ENCODE data around the gene PAK6. TPM values are rescaled to one million over a fixed set of nuclear protein-coding genes. Genes with fewer than 3 reads are reported as not detected.

Gene PAK6
- total RNA-seq = under 1 TPM; 0.28 to 0.84 (median 0.76) TPM

DNA sequence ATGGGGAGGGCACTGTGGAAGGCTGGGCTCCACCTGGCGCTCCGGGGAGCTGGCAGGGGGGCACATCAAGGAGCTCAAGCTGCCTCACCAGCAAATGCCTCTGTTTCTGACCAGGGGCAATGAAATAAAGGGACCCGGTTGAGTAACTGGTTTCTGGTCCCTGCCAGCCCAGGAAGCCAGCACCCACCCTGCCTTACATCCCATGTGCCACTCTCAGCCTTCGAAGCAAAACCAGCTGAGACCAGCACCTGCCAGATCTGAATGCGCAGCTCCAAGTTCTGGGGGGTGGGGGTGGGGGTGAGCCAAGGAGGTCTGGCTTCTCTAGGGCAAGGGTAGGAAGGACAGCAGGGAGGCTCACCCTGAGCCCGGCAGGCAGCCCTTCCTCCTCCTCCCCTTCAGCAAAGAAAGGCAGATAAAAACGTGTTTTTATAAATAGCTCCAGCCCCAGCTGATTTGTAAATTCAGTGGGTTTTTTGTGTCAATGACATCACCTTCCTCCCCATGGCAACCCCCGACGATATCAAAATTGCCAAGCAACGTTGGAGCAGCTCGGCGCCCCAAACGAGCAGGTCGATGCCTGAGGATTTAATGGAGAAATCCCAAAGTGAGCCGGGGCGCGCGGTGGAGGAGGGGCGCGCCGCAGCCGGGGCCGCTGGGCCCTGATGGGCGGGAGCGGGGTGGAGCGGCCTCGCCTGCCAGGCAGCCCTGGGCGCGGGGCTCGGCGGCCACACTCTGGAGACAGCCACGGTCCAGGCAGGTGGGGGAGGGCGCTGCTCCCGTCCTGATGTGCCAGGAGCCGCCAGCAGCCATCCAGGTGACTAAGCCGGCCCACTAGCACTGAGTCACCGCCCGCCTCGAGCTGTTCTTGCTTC lies at the start of gene PAK6:
Gene PAK6, plus strand, starts transcription at position 532 of the 872 bp plus-strand sequence. CDS start 25,723 bp downstream, outside the sequence.
- ATAC-seq = peak; percentile 84
- DNase-seq = peak; percentile 24
- Mint-ChIP-seq H3K36me3 (ENCODE audit: insufficient read depth) (no peaks in the 10 kb centered on the region), H3K27me3 (ENCODE audit: low read depth) (peaks cover 26% of the 10 kb centered on the region), H3K4me3 (no peak within 1 kb of the TSS), H3K9me3 (no peaks in the 10 kb centered on the region), H3K4me1 (ENCODE audit: low read depth) (peaks cover 10% of the 10 kb centered on the region)

- Mint-ChIP-seq H3K4me3 (no peak overlapping the region), H3K9me3 (no peaks in the 10 kb centered on the region), H3K4me1 (ENCODE audit: low read depth) (no peaks in the 10 kb centered on the region), H3K36me3 (ENCODE audit: insufficient read depth) (no peaks in the 10 kb centered on the region), H3K27me3 (ENCODE audit: low read depth) (no peaks in the 10 kb centered on the region)
- ATAC-seq (no peak), DNase-seq (no peak)
Measured at GRCh38 chr15:40190591-40190990, 48.3 kb upstream of the PAK6 start.

GRCh38 chr15:40192942-40193341 lies 45.9 kb upstream of the PAK6 start:
- Mint-ChIP-seq H3K4me1 (ENCODE audit: low read depth) (peaks cover 12% of the 10 kb centered on the region), H3K27me3 (ENCODE audit: low read depth) (no peaks in the 10 kb centered on the region), H3K4me3 (no peak overlapping the region), H3K9me3 (no peaks in the 10 kb centered on the region), H3K36me3 (ENCODE audit: insufficient read depth) (no peaks in the 10 kb centered on the region)
- no peak for ATAC-seq
- no peak for DNase-seq

GRCh38 chr15:40197434-40197833 lies 41.4 kb upstream of the PAK6 start:
- Mint-ChIP-seq H3K36me3 (ENCODE audit: insufficient read depth) (no peaks in the 10 kb centered on the region), H3K4me1 (ENCODE audit: low read depth) (peaks cover 24% of the 10 kb centered on the region), H3K9me3 (no peaks in the 10 kb centered on the region), H3K4me3 (no peak overlapping the region), H3K27me3 (ENCODE audit: low read depth) (no peaks in the 10 kb centered on the region)
- ATAC-seq (no peak), DNase-seq (no peak)

DNA sequence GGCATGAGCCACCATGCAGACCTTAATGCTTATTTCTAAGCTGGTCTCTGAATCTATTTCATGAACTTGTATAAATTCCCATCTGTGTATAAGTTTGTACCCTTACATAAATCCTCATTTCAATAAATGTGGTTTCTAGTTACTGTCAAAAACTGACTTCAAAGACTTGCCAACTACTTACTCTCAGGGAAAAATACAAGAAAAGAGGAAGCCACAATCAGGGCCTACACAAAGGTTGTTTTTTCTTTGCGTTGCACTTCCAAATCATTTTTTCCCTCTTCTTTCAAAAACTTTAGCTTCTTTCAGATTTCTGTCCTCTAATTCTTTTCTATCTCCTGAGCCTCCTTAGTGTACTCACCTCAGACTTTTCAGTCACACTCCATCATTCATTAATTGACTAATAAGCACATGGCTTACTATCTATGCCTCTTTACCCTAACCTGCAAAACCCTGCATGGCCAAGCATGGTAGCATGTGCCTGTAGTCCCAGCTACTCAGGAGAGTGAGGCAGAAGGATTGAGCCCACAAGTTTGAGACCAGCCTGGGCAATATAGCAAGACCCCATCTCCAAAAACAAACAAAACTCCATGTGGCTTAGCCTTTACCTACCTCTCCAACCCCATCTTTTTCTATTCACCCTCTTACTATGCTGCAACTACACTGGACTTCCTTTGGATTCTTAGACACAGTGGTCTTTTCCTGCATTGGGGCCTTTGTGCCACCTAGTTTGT lies 40.3 kb upstream of the PAK6 start:
- peaks cover 24% of the 10 kb centered on the region for H3K4me1 Mint-ChIP-seq (ENCODE audit: low read depth)
- no peaks in the 10 kb centered on the region for H3K27me3 Mint-ChIP-seq (ENCODE audit: low read depth)
- H3K9me3 Mint-ChIP-seq = no peaks in the 10 kb centered on the region
- no peaks in the 10 kb centered on the region for H3K36me3 Mint-ChIP-seq (ENCODE audit: insufficient read depth)
- no peak overlapping the region for H3K4me3 Mint-ChIP-seq
- no peak for DNase-seq
- ATAC-seq = no peak

DNA sequence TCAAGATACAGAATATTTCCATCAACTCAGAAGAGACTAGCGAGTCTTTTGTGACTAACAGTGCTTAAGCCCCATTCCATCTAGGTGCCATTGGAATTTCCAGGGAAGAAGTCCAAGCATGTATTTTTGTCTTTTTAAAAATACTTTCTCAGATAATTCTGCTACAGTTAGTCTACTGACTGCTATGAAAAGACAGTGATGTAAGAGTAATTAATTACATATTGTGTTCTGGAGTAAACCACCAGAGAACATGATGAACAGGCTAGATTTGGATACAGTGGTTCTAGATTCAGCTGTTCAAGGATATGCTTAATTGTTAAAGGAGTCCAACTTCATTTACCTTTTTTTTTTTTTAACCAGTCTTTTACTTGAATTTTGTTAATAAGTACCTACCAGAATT lies 34.8 kb upstream of the PAK6 start:
- no peak overlapping the region for H3K4me3 Mint-ChIP-seq
- peaks cover 1% of the 10 kb centered on the region for H3K4me1 Mint-ChIP-seq (ENCODE audit: low read depth)
- no peak for DNase-seq
- H3K36me3 Mint-ChIP-seq (ENCODE audit: insufficient read depth) = no peaks in the 10 kb centered on the region
- no peaks in the 10 kb centered on the region for H3K27me3 Mint-ChIP-seq (ENCODE audit: low read depth)
- ATAC-seq = no peak
- no peaks in the 10 kb centered on the region for H3K9me3 Mint-ChIP-seq

DNA sequence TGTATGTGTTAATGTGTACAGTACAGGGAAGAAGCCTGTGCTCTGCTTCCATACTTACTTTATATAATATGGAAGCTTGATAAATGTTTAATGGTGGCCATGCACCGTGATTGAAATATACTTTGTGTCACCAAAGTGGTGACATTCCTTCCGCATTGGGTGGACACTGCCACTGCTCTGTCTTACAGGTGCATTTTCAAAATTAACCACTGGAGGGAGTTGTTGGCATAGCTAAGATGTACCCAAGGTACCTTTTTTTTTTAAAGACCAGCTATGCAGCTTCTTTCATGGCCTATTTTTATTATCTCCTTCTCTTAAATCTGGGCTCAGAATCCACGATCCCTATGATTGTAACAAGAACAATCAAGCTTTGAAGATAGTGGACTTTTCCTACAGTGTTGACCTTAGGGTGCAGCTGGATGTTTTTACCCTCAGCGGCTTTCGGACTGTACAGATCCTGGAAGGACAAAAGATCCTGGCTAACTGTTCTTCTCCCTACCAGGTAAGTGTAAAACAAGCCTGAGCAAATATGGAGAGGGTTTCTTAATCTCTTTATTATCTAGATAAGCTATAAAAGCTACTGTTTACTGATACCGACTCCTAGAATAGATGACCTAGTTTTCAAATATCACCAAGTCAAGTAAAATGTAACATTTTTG lies 21.6 kb upstream of the PAK6 start:
- Mint-ChIP-seq H3K4me1 (ENCODE audit: low read depth) (no peaks in the 10 kb centered on the region), H3K27me3 (ENCODE audit: low read depth) (no peaks in the 10 kb centered on the region), H3K36me3 (ENCODE audit: insufficient read depth) (no peaks in the 10 kb centered on the region), H3K4me3 (no peak overlapping the region), H3K9me3 (no peaks in the 10 kb centered on the region)
- DNase-seq = peak; percentile 20
- ATAC-seq = peak; percentile 82 to 85

- ATAC-seq (no peak), DNase-seq (no peak)
- no peaks in the 10 kb centered on the region for H3K4me1 Mint-ChIP-seq (ENCODE audit: low read depth)
- H3K4me3 Mint-ChIP-seq = no peak overlapping the region
- H3K27me3 Mint-ChIP-seq (ENCODE audit: low read depth) = no peaks in the 10 kb centered on the region
- H3K36me3 Mint-ChIP-seq (ENCODE audit: insufficient read depth) = no peaks in the 10 kb centered on the region
- no peaks in the 10 kb centered on the region for H3K9me3 Mint-ChIP-seq
Measured at GRCh38 chr15:40219801-40220200, 19.1 kb upstream of the PAK6 start.

DNA sequence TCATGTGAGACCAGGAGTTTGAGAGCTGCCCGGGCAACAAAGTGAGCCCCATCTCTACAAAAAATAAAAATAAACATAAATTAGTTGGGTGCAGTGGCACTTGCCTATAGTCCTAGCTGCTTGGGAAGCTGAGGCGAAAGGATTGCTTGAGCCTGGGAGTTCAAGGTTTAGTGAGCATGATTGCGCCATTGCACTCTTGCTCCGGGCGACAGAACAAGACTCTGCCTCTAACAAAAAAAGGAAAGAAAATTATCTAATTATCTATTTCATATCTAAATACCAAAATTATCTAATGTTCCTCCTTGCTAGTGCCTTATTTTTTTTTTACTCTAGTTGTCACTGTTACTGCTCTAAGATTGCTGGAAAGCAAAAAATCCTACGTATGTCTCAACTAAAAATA lies 16.7 kb upstream of the PAK6 start:
- no peak for DNase-seq
- Mint-ChIP-seq H3K4me3 (no peak overlapping the region), H3K4me1 (ENCODE audit: low read depth) (peaks cover 3% of the 10 kb centered on the region), H3K27me3 (ENCODE audit: low read depth) (no peaks in the 10 kb centered on the region), H3K9me3 (no peaks in the 10 kb centered on the region), H3K36me3 (ENCODE audit: insufficient read depth) (no peaks in the 10 kb centered on the region)
- no peak for ATAC-seq

DNA sequence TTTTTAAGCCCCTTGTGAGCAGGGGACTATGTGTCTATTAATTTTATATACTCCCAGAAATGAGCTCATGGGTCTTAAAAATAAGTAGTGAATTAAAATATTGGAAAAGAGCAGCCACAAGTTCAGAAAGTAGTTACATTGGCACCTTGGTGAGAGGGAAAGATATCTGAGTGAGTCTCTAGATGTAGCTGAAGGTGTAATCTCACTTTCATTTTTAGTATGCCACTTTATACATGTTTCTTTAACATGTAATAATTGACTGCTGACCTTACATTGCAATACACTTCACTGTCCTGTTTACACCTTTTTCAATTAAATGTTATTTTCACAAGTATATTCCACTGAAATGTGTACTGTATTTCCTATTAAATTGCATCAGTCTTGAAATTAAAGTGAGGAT lies 12.1 kb upstream of the PAK6 start:
- Mint-ChIP-seq H3K4me1 (ENCODE audit: low read depth) (peaks cover 3% of the 10 kb centered on the region), H3K4me3 (no peak overlapping the region), H3K27me3 (ENCODE audit: low read depth) (no peaks in the 10 kb centered on the region), H3K36me3 (ENCODE audit: insufficient read depth) (no peaks in the 10 kb centered on the region), H3K9me3 (no peaks in the 10 kb centered on the region)
- no peak for DNase-seq
- no peak for ATAC-seq

DNA sequence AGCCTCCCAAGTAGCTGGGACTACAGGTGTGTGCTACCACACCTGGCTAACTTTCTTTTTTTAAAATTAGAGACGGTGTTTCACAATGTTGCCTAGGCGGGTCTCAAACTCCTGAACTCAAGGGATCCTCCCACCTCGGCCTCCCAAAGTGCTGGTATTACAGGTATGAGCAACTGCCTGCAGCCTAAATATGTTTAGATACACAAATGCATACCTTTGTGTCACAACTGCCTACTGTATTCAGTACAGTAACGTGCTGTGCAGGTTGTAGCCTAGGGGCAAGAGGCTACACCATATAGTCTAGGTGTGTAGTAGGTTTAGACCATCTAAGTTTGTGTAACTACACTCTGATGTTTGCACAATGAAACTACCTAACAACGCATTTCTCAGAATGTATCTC lies 9.5 kb upstream of the PAK6 start:
- H3K27me3 Mint-ChIP-seq (ENCODE audit: low read depth) = no peaks in the 10 kb centered on the region
- DNase-seq (no peak), ATAC-seq (no peak)
- H3K4me1 Mint-ChIP-seq (ENCODE audit: low read depth) = peaks cover 3% of the 10 kb centered on the region
- H3K9me3 Mint-ChIP-seq = no peaks in the 10 kb centered on the region
- no peak overlapping the region for H3K4me3 Mint-ChIP-seq
- H3K36me3 Mint-ChIP-seq (ENCODE audit: insufficient read depth) = no peaks in the 10 kb centered on the region

GRCh38 chr15:40229956-40230355 lies 8.9 kb upstream of the PAK6 start:
- Mint-ChIP-seq H3K36me3 (ENCODE audit: insufficient read depth) (no peaks in the 10 kb centered on the region), H3K27me3 (ENCODE audit: low read depth) (no peaks in the 10 kb centered on the region), H3K4me3 (no peak overlapping the region), H3K9me3 (no peaks in the 10 kb centered on the region), H3K4me1 (ENCODE audit: low read depth) (peaks cover 3% of the 10 kb centered on the region)
- no peak for ATAC-seq
- DNase-seq = no peak

GRCh38 chr15:40232625-40233070 lies 6.2 kb upstream of the PAK6 start:
- no peaks in the 10 kb centered on the region for H3K9me3 Mint-ChIP-seq
- peaks cover under 1% of the 10 kb centered on the region for H3K27me3 Mint-ChIP-seq (ENCODE audit: low read depth)
- no peaks in the 10 kb centered on the region for H3K4me1 Mint-ChIP-seq (ENCODE audit: low read depth)
- no peak overlapping the region for H3K4me3 Mint-ChIP-seq
- no peaks in the 10 kb centered on the region for H3K36me3 Mint-ChIP-seq (ENCODE audit: insufficient read depth)
- DNase-seq (no peak), ATAC-seq (no peak)

DNA sequence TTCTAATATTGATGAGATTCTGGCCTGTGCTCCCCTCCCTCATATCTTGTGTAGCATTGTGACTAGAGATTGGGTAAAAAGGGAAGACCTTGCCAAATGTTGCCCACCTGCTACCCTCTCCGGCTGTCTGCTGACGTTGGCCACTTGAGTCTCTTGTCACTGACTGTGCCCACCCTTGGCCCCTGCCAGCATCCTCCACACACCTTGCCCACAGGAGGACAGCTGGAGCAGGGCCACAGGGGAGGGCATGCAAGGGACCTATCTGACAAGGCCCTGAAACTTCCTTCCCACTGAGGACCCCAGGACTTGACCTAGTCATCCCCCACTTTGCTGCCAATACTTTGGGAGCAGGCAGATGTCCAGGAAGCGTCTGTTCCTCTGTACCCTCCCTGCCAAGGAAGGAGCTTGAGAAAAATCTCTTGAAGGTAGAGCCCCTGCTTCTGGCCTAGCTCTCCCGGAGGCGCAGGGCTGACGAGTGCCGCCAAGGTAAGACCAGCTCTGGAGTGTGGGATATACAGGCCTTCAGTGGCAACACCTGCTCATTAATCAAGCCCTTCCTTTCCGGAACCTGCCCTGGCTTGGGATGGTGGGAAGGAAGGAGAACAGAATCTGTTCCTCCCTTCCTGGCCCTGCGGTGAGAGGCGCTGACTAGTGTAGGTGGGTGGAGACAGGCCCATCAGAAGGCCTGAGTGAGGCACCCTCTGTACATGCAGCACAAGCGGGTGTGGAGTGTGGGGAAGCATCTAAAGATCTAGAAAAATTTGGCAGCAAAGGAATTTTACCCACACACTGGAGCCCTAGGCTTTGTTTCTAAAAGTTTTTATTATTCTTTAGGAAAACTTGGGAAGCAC lies 4.9 kb upstream of the PAK6 start:
- H3K9me3 Mint-ChIP-seq = no peaks in the 10 kb centered on the region
- no peak for ATAC-seq
- no peak for DNase-seq
- peaks cover 4% of the 10 kb centered on the region for H3K4me1 Mint-ChIP-seq (ENCODE audit: low read depth)
- peaks cover 10% of the 10 kb centered on the region for H3K27me3 Mint-ChIP-seq (ENCODE audit: low read depth)
- no peaks in the 10 kb centered on the region for H3K36me3 Mint-ChIP-seq (ENCODE audit: insufficient read depth)
- H3K4me3 Mint-ChIP-seq = no peak overlapping the region

Measured in activated T-cell treated with anti-CD3 and anti-CD28 coated beads, Interleukin-2, amount 50 U/mL, for 4 hours (primary cell).